NCI-H82 (cell line): ENCODE data around the gene ZNF780B.
"Not testable (repeated sequence)": the region's sequence is repeated elsewhere in the genome, so short reads cannot be mapped to it uniquely, and the experiment has no call there.

Source experiments
- DNase-seq: peaks from one replicate; lab custom pipeline; 2025; lab: John Stamatoyannopoulos, UW

Gene ZNF780B

GRCh38 chr19:40055832-40056504 is at the start of gene ZNF780B:
TSS of gene ZNF780B (minus strand) at chr19:40056231. CDS start at chr19:40050332, 5,899 bp downstream.
- peak; percentile 90 for DNase-seq

GRCh38 chr19:40104754-40105153 is 48.7 kb upstream of the ZNF780B start:
- no peak for DNase-seq

GRCh38 chr19:40103600-40103999 is 47.6 kb upstream of the ZNF780B start:
- DNase-seq: no peak

GRCh38 chr19:40101813-40102212 is 45.8 kb upstream of the ZNF780B start:
- no peak for DNase-seq

GRCh38 chr19:40093416-40093815 is 37.4 kb upstream of the ZNF780B start:
- DNase-seq: no peak

GRCh38 chr19:40091205-40092129 is 35.4 kb upstream of the ZNF780B start:
- no peak for DNase-seq

- peak; percentile 93 for DNase-seq
Measured at GRCh38 chr19:40090241-40091204, 34.5 kb upstream of the ZNF780B start, which contains the start of gene ZNF780A. TSS of gene ZNF780A (minus strand) at chr19:40090943. CDS start at chr19:40084753, 6,190 bp downstream.

- DNase-seq: no peak
Measured at GRCh38 chr19:40089462-40089861, 33.4 kb upstream of the ZNF780B start.

GRCh38 chr19:40088299-40089047 is 32.4 kb upstream of the ZNF780B start:
- no peak for DNase-seq

- no peak for DNase-seq
Measured at GRCh38 chr19:40084948-40085347, 28.9 kb upstream of the ZNF780B start.

- DNase-seq: no peak
Measured at GRCh38 chr19:40081411-40081810, 25.4 kb upstream of the ZNF780B start.

- no peak for DNase-seq
Measured at GRCh38 chr19:40080289-40080688, 24.3 kb upstream of the ZNF780B start.

GRCh38 chr19:40078377-40078776 is 22.3 kb upstream of the ZNF780B start:
- no peak for DNase-seq

- DNase-seq: no peak
Measured at GRCh38 chr19:40070058-40070457, 14.0 kb upstream of the ZNF780B start.

- DNase-seq: no peak
Measured at GRCh38 chr19:40059624-40060023, 3.6 kb upstream of the ZNF780B start.

- no peak for DNase-seq
Measured at GRCh38 chr19:40057166-40057565, 1.1 kb upstream of the ZNF780B start.

- no peak for DNase-seq
Measured at GRCh38 chr19:40056505-40056904, 474 bp upstream of the ZNF780B start.

- DNase-seq: no peak
Measured at GRCh38 chr19:40055049-40055448, 982 bp downstream of the ZNF780B start.

- DNase-seq: no peak
Measured at GRCh38 chr19:40054632-40055031, 1.4 kb downstream of the ZNF780B start.

- no peak for DNase-seq
Measured at GRCh38 chr19:40053491-40053890, 2.5 kb downstream of the ZNF780B start.

- not testable (repeated sequence) for DNase-seq
Measured at GRCh38 chr19:40041718-40042117, 14.3 kb downstream of the ZNF780B start.
